HL-60 (cell line): ENCODE measurements around the gene APOA5.

Source experiments
- DNase-seq, 2 experiments: peaks; one replicate each; pipeline ENCODE4 v3.0.0-alpha.2; 2010 to 2020; ENCODE audit warnings: low read depth in 1 of 2, low spot score in 1 of 2
- H3K27ac ChIP-seq: fragments of 250-450 bp; sonication (Bioruptor Pico); replicated peaks from 2 replicates; pipeline ENCODE4 v1.5.1; 2020; ENCODE audit warnings: mild to moderate bottlenecking, moderate library complexity
- H3K27me3 ChIP-seq: fragments of 250-450 bp; sonication (Bioruptor Pico); 2 replicates; pipeline ENCODE4 v1.5.1; 2021; ENCODE audit warnings: mild to moderate bottlenecking, moderate library complexity; ENCODE audit not compliant: insufficient read depth, poor library complexity, severe bottlenecking
- H3K4me3 ChIP-seq: replicated peaks from 2 replicates; pipeline ENCODE4 v1.5.1; 2011; ENCODE audit warnings: mild to moderate bottlenecking, control low read depth, low read length; ENCODE audit not compliant: insufficient read depth
- CTCF ChIP-seq: IDR thresholded peaks from one replicate; pipeline ENCODE4 v1.5.1; 2011; ENCODE audit warnings: low read length, control low read depth, inconsistent platforms; ENCODE audit not compliant: insufficient read depth
- GABPA ChIP-seq: IDR thresholded peaks from 2 replicates; pipeline ENCODE4 v1.6.1; 2012; ENCODE audit warnings: low read depth
- POLR2AphosphoS5 ChIP-seq: IDR thresholded peaks from 2 replicates; pipeline ENCODE4 v1.6.1; 2012; ENCODE audit warnings: low read depth
- REST ChIP-seq: IDR thresholded peaks from 2 replicates; pipeline ENCODE4 v1.6.1; 2012; ENCODE audit warnings: low read depth; ENCODE audit not compliant: insufficient replicate concordance
- SPI1 ChIP-seq: IDR thresholded peaks from 2 replicates; pipeline ENCODE4 v1.6.1; 2012; ENCODE audit warnings: low read depth, mild to moderate bottlenecking, borderline replicate concordance

Gene APOA5

GRCh38 chr11:116833491-116833815 is 41.8 kb upstream of the APOA5 start:
- no peak overlapping the region for H3K27ac ChIP-seq
- no peak for DNase-seq
- H3K27me3 ChIP-seq = no peaks in the 10 kb centered on the region
- H3K4me3 ChIP-seq = no peak overlapping the region
- TF ChIP-seq SPI1 (no peak), CTCF (no peak), GABPA (no peak), POLR2AphosphoS5 (no peak), REST (no peak)

- no peak for DNase-seq
- Histone ChIP-seq H3K27ac (no peak overlapping the region), H3K4me3 (no peak overlapping the region), H3K27me3 (no peaks in the 10 kb centered on the region)
- no peak for TF ChIP-seq CTCF
These were observed 40.9 kb upstream of the APOA5 start for GRCh38 chr11:116832350-116833290.

GRCh38 chr11:116831790-116832349 is 40.2 kb upstream of the APOA5 start:
- no peak overlapping the region for H3K4me3 ChIP-seq
- H3K27me3 ChIP-seq = no peaks in the 10 kb centered on the region
- H3K27ac ChIP-seq = no peak overlapping the region
- DNase-seq = no peak
- TF ChIP-seq GABPA = no peak
- TF ChIP-seq REST = no peak
- no peak for TF ChIP-seq CTCF
- no peak for TF ChIP-seq POLR2AphosphoS5
- TF ChIP-seq SPI1 = no peak
